ENCODE measurements around the gene BICRA.

BICRA gene

GRCh38 chr19:47681388-47681787, 72.5 kb downstream of the BICRA start:
- DNase-seq (ENCODE audit: insufficient read length, low spot score) (no peak), FAIRE-seq (no peak)
- TF ChIP-seq POLR2A (IDR thresholded peaks at IDR 0.05; ENCODE audit: low read depth, low read length), result no peak
- TF ChIP-seq POLR2AphosphoS5 (IDR thresholded peaks at IDR 0.05; ENCODE audit: low read depth, low read length), result no peak
- TF ChIP-seq POU2F2 (IDR thresholded peaks at IDR 0.05; ENCODE audit: low read depth, low read length), result no peak
- TF ChIP-seq TAF1 (IDR thresholded peaks at IDR 0.05; ENCODE audit: low read depth, low read length), result no peak
- no peak for TF ChIP-seq PAX5 (IDR thresholded peaks at IDR 0.05; ENCODE audit: insufficient read depth, low read length, severe bottlenecking)
- TF ChIP-seq SPI1 (IDR thresholded peaks at IDR 0.05; ENCODE audit: low read depth, low read length), result no peak

- DNase-seq (ENCODE audit: insufficient read length, low spot score), result no peak
- FAIRE-seq, result no peak
These were observed 73.0 kb downstream of the BICRA start for GRCh38 chr19:47681936-47682335.

GRCh38 chr19:47682939-47683338, 74.0 kb downstream of the BICRA start:
- DNase-seq (ENCODE audit: insufficient read length, low spot score) (no peak), FAIRE-seq (no peak)
- TF ChIP-seq POU2F2 (IDR thresholded peaks at IDR 0.05; ENCODE audit: low read depth, low read length) (no peak), SPI1 (IDR thresholded peaks at IDR 0.05; ENCODE audit: low read depth, low read length) (no peak), POLR2AphosphoS5 (IDR thresholded peaks at IDR 0.05; ENCODE audit: low read depth, low read length) (no peak), PAX5 (IDR thresholded peaks at IDR 0.05; ENCODE audit: insufficient read depth, low read length, severe bottlenecking) (no peak), POLR2A (IDR thresholded peaks at IDR 0.05; ENCODE audit: low read depth, low read length) (no peak), TAF1 (IDR thresholded peaks at IDR 0.05; ENCODE audit: low read depth, low read length) (no peak)

More at GRCh38 chr19:47681936-47682335, 73.0 kb downstream of the BICRA start:
- TF ChIP-seq SPI1 (IDR thresholded peaks at IDR 0.05; ENCODE audit: low read depth, low read length) (no peak), POLR2AphosphoS5 (IDR thresholded peaks at IDR 0.05; ENCODE audit: low read depth, low read length) (no peak), PAX5 (IDR thresholded peaks at IDR 0.05; ENCODE audit: insufficient read depth, low read length, severe bottlenecking) (no peak), POLR2A (IDR thresholded peaks at IDR 0.05; ENCODE audit: low read depth, low read length) (no peak), POU2F2 (IDR thresholded peaks at IDR 0.05; ENCODE audit: low read depth, low read length) (no peak), TAF1 (IDR thresholded peaks at IDR 0.05; ENCODE audit: low read depth, low read length) (no peak)

GRCh38 chr19:47686679-47687450, 77.9 kb downstream of the BICRA start:
- TF ChIP-seq PAX5 (IDR thresholded peaks at IDR 0.05; ENCODE audit: insufficient read depth, low read length, severe bottlenecking), result no peak
- TF ChIP-seq SPI1 (IDR thresholded peaks at IDR 0.05; ENCODE audit: low read depth, low read length), result no peak
- TF ChIP-seq TAF1 (IDR thresholded peaks at IDR 0.05; ENCODE audit: low read depth, low read length), result no peak

GRCh38 chr19:47687906-47688305, 79.0 kb downstream of the BICRA start:
- TF ChIP-seq SPI1 (IDR thresholded peaks at IDR 0.05; ENCODE audit: low read depth, low read length) (no peak), PAX5 (IDR thresholded peaks at IDR 0.05; ENCODE audit: insufficient read depth, low read length, severe bottlenecking) (no peak), TAF1 (IDR thresholded peaks at IDR 0.05; ENCODE audit: low read depth, low read length) (no peak), POLR2A (IDR thresholded peaks at IDR 0.05; ENCODE audit: low read depth, low read length) (no peak), POLR2AphosphoS5 (IDR thresholded peaks at IDR 0.05; ENCODE audit: low read depth, low read length) (no peak), POU2F2 (IDR thresholded peaks at IDR 0.05; ENCODE audit: low read depth, low read length) (no peak)
- FAIRE-seq, result no peak
- DNase-seq (ENCODE audit: insufficient read length, low spot score), result no peak

More at GRCh38 chr19:47686679-47687450, 77.9 kb downstream of the BICRA start:
- DNase-seq (ENCODE audit: insufficient read length, low spot score), result no peak
- no peak for FAIRE-seq

GRCh38 chr19:47691090-47691489, 82.2 kb downstream of the BICRA start:
- no peak for FAIRE-seq
- no peak for DNase-seq (ENCODE audit: insufficient read length, low spot score)
- no peak for TF ChIP-seq POLR2AphosphoS5 (IDR thresholded peaks at IDR 0.05; ENCODE audit: low read depth, low read length)
- TF ChIP-seq SPI1 (IDR thresholded peaks at IDR 0.05; ENCODE audit: low read depth, low read length), result no peak
- no peak for TF ChIP-seq PAX5 (IDR thresholded peaks at IDR 0.05; ENCODE audit: insufficient read depth, low read length, severe bottlenecking)
- no peak for TF ChIP-seq POU2F2 (IDR thresholded peaks at IDR 0.05; ENCODE audit: low read depth, low read length)
- TF ChIP-seq TAF1 (IDR thresholded peaks at IDR 0.05; ENCODE audit: low read depth, low read length), result no peak
- no peak for TF ChIP-seq POLR2A (IDR thresholded peaks at IDR 0.05; ENCODE audit: low read depth, low read length)

GRCh38 chr19:47691782-47692181, 82.8 kb downstream of the BICRA start:
- TF ChIP-seq PAX5 (IDR thresholded peaks at IDR 0.05; ENCODE audit: insufficient read depth, low read length, severe bottlenecking), result no peak
- TF ChIP-seq POU2F2 (IDR thresholded peaks at IDR 0.05; ENCODE audit: low read depth, low read length), result no peak
- no peak for TF ChIP-seq SPI1 (IDR thresholded peaks at IDR 0.05; ENCODE audit: low read depth, low read length)
- no peak for TF ChIP-seq TAF1 (IDR thresholded peaks at IDR 0.05; ENCODE audit: low read depth, low read length)
- TF ChIP-seq POLR2AphosphoS5 (IDR thresholded peaks at IDR 0.05; ENCODE audit: low read depth, low read length), result no peak
- TF ChIP-seq POLR2A (IDR thresholded peaks at IDR 0.05; ENCODE audit: low read depth, low read length), result no peak
- DNase-seq (ENCODE audit: insufficient read length, low spot score), result no peak
- FAIRE-seq, result no peak

GRCh38 chr19:47693489-47693888, 84.6 kb downstream of the BICRA start:
- no peak for FAIRE-seq
- TF ChIP-seq POLR2AphosphoS5 (IDR thresholded peaks at IDR 0.05; ENCODE audit: low read depth, low read length), result no peak
- no peak for TF ChIP-seq POLR2A (IDR thresholded peaks at IDR 0.05; ENCODE audit: low read depth, low read length)
- TF ChIP-seq SPI1 (IDR thresholded peaks at IDR 0.05; ENCODE audit: low read depth, low read length), result no peak
- no peak for TF ChIP-seq PAX5 (IDR thresholded peaks at IDR 0.05; ENCODE audit: insufficient read depth, low read length, severe bottlenecking)
- TF ChIP-seq TAF1 (IDR thresholded peaks at IDR 0.05; ENCODE audit: low read depth, low read length), result no peak
- TF ChIP-seq POU2F2 (IDR thresholded peaks at IDR 0.05; ENCODE audit: low read depth, low read length), result no peak

GRCh38 chr19:47693903-47694302, 85.0 kb downstream of the BICRA start:
- TF ChIP-seq PAX5 (IDR thresholded peaks at IDR 0.05; ENCODE audit: insufficient read depth, low read length, severe bottlenecking) (no peak), POLR2A (IDR thresholded peaks at IDR 0.05; ENCODE audit: low read depth, low read length) (no peak), POU2F2 (IDR thresholded peaks at IDR 0.05; ENCODE audit: low read depth, low read length) (no peak), POLR2AphosphoS5 (IDR thresholded peaks at IDR 0.05; ENCODE audit: low read depth, low read length) (no peak), SPI1 (IDR thresholded peaks at IDR 0.05; ENCODE audit: low read depth, low read length) (no peak), TAF1 (IDR thresholded peaks at IDR 0.05; ENCODE audit: low read depth, low read length) (no peak)
- no peak for FAIRE-seq
- no peak for DNase-seq (ENCODE audit: insufficient read length, low spot score)

More at GRCh38 chr19:47693489-47693888, 84.6 kb downstream of the BICRA start:
- no peak for DNase-seq (ENCODE audit: insufficient read length, low spot score)
